Fibroblast of mammary gland (primary cell): ENCODE results near the gene TNS3.

Experiments used
- DNase-seq: peaks from one replicate; pipeline ENCODE4 v3.0.0-alpha.2; 2010; ENCODE audit warnings: low read depth
- H3K4me3 ChIP-seq: 2 replicates; pipeline ENCODE4 v1.5.1; 2011; ENCODE audit warnings: low read depth, mild to moderate bottlenecking, low read length, moderate library complexity; ENCODE audit not compliant: control insufficient read depth
- CTCF ChIP-seq: conservative IDR thresholded peaks from 2 replicates; pipeline ENCODE4 v1.5.1; 2011; ENCODE audit warnings: low read depth, low read length, inconsistent platforms; ENCODE audit not compliant: control insufficient read depth, insufficient read depth

Gene TNS3

GRCh38 chr7:47411281-47411869, 170.5 kb downstream of the TNS3 start:
- H3K4me3 ChIP-seq, result no peak overlapping the region
- no peak for DNase-seq
- no peak for TF ChIP-seq CTCF

- TF ChIP-seq CTCF, result no peak
- no peak for DNase-seq
- no peak overlapping the region for H3K4me3 ChIP-seq
Measured at GRCh38 chr7:47408675-47409074, 173.2 kb downstream of the TNS3 start.

DNA sequence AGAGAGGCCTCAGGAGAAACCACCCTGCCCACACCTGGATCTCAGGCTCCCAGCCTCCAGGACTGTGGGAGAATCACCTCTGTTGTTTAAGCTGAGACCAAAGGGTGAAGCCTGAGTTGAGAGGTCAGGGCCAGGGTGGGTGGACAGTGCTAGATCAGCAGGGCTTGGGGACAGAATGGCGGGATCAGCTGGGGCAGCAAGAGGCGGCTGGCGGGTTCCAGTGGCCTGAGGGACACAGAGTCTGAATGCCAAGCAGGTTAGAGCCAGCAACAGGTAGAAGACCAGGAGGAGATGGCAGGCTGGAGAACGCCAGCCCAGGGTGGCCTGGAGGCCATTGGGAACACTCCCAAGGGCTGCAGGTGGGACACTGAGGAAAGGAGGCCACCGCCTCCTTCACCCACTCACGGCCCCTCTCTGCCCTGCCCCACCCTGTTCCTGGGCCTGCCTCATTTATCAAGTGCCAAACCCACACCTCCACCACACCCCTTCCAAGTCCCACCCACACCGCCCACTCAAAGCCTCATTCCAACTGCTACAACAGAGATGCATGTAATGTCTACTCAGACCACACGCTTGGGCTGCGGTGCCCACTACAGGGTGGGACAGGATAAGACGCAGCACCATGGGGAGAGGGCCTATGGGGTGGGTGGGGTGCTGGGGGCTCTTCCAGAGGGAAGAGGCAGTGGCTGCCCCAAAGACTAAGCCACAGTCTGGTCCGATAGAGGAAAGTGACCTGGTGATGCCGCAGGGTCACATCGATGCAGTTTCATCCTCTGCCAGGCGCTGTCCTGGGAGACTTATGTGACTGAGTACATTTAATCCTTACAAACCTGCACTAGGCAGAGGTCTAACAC, 173.9 kb downstream of the TNS3 start:
- TF ChIP-seq CTCF, result no peak
- no peak overlapping the region for H3K4me3 ChIP-seq
- no peak for DNase-seq

DNA sequence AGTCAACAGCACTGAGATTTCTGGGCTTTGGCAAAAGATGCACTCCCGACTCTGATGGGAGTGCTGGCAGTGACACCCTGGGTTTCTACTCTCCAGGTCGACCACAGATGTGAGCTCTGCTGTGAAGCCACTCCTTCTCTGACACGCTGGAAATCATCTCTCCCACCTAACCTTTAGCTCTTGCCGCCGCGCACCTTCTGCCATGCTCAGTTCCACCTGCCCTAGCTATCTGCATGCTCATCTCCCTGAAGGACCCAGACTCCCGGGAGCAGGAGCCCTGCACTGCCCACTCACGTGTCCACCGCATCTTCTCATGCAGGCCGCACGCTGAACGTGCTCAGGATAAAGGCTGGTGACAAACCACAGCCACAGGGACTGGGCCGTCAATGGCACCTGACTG, 174.8 kb downstream of the TNS3 start:
- TF ChIP-seq CTCF, result no peak
- no peak for DNase-seq
- H3K4me3 ChIP-seq, result no peak overlapping the region

- H3K4me3 ChIP-seq, result no peak overlapping the region
- no peak for DNase-seq
- TF ChIP-seq CTCF, result no peak
Measured at GRCh38 chr7:47406801-47407129, 175.1 kb downstream of the TNS3 start.

DNA sequence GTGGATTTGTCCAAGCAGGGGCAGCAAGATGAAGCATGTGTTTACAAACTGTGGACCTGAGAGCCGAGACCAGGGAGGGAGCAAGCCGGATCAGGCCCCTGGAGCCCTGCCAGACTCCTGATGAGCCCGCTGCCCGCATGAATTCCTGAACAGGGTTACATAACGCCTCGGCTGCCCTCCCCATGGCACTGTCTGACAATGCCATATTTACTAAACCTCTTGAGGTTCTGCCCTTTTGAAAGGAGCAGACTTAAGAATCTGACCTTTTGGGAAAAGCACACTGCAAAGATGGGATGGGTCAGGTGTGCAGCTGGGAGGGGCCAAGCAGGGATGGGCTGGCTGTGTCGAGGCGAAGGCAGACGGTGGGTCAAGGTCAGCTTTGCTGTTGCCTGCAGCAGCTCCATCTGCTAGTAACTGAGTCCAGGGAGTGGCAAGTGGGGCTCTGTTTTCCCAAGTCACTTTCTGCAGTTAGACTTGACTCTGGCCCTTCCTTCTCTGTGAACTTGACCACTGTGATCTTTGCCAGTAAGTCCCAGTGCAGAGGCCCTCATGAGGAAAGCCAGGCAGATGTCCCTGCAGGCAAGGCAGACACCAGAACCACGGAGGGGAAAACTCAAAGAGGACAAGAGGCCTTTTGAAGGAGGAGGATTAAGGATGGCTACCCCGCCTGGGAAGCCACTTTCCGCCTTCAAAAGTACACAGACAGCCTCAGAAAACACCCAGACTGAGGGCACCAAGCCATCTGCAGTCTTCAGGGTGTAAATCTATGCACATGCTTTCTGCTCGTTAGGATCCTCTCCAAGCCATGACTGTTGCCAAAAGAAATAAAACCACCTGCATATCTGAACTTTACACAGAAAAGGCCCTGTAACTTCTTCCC, 175.8 kb downstream of the TNS3 start:
- DNase-seq, result no peak
- H3K4me3 ChIP-seq, result no peak overlapping the region
- no peak for TF ChIP-seq CTCF
